ENCODE data around the gene QRFP.

DNA sequence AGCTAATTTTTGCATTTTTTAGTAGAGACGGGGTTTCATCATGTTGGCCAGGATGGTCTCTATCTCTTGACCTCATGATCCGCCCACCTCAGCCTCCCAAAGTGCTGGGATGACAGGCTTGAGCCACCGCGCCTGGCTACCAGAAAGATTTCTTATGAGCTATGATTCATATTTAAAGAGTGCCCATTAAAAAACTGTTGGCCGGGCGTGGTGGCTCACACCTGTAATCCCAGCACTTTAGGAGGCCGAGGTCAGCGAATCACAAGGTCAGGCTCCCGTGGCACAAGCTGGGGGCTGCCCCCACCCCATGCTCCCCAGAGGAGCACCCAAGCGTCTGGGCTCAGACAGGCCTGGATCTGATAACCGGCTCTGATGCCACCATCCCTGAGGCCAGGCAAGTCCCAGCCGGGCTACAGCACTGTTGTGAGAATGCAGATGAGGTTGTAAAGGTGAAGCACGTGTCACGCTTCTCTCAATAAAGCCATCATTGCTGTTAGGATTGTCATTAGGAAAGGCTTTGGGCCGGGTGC lies 13.9 kb downstream of the QRFP start:
- TF ChIP-seq POLR2A (IDR thresholded peaks at IDR 0.05; ENCODE audit: low read depth, low read length) = no peak
- TF ChIP-seq TAF1 (IDR thresholded peaks at IDR 0.05; ENCODE audit: low read depth, low read length) = no peak

Measured in GM12891 (cell line).